Limb (tissue), 2 donors: ENCODE measurements around the gene CXCR6.
A peak's percentile ranks its signal among the peaks of the same experiment; 100 is the strongest.
"Not testable (repeated sequence)": the region's sequence is repeated elsewhere in the genome, so short reads cannot be mapped to it uniquely, and the experiment has no call there.

Source experiments
- DNase-seq, 2 donors: peaks; one replicate each; pipeline ENCODE4 v3.0.0-alpha.2; 2016; ENCODE audit errors: extremely low spot score in 2 of 2

CXCR6 gene

GRCh38 chr3:45987368-45988291 is 44.4 kb downstream of the CXCR6 start:
- peak in 1 of 2 donors; percentile 14 for DNase-seq

- no peak for DNase-seq
Observed at GRCh38 chr3:45988362-45988761, 45.1 kb downstream of the CXCR6 start.

DNA sequence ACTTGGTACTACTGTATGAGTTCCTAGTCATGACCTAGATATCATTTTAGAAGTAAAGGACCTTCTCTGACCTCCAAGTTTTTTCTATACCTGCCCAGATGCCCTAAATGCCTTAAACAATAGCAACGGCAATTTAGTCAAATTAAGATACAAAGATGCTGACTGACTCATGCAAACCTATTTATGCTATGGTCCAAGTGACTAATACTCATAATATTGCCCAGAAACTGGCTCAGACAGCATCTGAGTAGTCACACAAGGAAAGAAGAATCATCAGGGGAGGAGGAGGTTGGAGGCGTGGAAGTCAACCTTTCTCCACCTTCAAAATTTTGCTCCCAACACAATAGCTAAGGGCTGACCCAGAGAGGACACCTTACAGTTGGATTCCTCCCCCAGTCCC is 45.5 kb downstream of the CXCR6 start:
- DNase-seq, result no peak

DNA sequence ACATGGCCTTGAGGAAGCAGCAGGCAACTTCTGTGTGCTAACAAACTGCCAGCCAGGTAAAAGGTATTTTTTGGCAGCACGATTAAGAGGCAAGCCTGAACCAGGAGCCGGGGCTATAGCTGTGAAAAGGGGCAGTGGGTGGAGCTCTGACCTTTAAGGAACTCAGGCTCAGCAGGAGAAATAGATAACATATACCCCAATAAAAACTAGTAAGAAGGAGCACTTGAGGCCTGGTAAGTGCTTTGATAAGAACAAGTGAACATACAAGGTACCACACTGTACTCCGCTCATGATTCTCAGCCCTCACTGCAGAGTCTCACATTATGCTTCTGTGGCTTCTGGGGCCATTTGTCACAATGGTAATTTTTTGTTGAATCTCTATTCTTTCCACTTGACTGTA is 46.9 kb downstream of the CXCR6 start:
- DNase-seq, result no peak

DNA sequence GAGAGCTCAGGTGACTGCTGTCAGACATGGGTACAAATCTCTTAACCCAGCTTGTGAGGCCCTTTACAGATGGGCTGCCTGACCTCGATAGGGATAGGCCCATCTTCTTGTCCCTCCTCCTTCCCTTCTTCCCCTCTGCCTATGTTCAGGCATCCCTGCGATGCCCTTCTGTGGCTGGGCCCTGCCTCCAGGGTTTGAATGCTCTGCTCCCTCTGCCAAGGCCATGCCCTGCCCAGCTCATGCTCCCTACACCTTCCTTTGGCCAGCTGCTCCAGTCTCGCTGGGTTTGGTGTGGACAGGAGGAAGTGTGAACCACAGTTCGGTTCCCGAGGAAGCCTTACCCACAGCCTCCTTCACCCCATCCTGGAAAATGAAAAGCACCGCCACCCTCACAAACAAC is 48.1 kb downstream of the CXCR6 start:
- DNase-seq, result no peak

- no peak for DNase-seq
Observed at GRCh38 chr3:45992133-45992729, 49.0 kb downstream of the CXCR6 start.

DNA sequence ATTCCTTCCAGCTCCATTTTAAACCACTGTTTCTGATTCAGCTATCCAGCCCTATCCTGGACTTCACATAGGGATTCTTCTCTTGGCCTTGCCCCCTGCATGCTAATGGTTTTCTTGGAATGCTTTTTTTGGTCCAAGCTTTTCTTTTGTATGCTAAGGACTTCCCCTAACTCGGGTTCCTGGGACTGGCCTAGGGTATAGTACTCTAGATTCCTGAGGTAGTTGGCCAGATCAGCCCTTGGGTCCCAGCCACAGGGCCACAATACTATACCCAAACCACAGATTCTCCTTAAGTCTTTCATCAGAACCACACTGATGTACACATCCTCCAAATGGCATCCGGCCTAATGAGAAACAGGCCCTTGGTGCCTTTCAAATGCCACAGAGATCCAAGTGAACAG is 49.6 kb downstream of the CXCR6 start:
- no peak for DNase-seq

DNA sequence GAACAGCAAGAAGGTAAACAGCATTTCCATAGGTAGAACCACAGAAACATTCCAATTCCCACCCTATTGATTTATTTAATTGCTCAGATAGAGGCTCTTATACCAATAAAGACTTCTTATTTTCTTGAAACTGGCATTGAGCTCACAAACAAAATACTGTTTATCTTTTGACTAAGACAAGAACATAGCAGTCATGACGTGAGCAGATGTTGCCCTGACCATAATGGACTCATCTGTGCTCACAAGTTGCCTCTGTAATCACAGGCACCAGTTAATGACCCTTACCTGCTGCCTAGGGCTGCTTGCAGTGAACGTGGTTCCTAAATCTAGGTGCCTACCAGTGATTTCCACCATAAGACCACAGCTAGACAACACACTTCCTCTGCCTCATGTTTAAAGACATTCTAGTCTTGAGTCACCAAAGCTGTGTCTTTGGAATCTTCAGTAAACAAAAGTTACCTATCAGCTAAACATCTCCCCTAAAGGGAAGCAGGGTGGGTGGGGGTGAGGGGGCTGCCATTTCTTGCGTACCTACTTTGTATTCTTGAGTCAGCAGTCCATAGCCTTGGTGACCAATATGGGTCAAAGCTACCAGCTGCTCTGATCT is 50.3 kb downstream of the CXCR6 start:
- DNase-seq, result no peak

DNA sequence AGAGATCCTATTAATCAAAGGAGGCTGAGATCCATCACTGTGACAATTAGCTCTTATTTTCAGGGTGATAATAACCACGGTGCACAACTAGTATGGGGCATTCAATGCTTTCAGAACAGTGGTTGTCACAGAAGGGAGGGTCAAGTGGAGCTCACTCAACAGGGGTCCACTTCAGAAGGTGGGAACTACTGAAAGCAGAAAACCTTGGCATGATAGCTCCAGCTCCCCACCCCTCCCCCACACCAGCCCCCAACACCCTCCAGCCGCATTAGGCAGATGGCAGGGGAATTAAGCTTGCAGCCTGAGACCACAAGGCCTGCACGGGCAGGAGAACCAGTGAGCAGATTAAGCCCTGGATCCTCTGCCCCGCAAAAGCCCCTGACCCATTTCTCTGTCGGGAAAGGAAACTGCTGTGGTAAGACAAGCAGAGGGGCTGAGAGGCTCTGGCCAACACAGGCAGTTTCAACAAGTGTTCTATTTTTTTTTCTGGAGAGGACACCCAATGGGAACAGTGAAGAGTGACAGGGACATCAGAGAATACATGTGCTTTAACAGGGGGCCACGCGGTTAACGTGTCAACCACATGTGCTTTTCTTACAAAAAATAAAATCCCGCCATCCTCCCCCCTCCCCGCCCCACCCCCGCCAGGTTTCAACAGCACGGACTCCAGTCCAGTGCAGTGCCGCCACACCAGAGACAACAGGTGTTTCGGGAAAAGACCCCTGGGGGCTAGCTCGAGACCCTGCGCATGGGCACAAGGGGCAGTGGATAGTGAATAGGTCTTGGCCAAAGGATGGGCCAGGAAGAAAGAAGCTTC is 51.4 kb downstream of the CXCR6 start:
- no peak for DNase-seq

DNA sequence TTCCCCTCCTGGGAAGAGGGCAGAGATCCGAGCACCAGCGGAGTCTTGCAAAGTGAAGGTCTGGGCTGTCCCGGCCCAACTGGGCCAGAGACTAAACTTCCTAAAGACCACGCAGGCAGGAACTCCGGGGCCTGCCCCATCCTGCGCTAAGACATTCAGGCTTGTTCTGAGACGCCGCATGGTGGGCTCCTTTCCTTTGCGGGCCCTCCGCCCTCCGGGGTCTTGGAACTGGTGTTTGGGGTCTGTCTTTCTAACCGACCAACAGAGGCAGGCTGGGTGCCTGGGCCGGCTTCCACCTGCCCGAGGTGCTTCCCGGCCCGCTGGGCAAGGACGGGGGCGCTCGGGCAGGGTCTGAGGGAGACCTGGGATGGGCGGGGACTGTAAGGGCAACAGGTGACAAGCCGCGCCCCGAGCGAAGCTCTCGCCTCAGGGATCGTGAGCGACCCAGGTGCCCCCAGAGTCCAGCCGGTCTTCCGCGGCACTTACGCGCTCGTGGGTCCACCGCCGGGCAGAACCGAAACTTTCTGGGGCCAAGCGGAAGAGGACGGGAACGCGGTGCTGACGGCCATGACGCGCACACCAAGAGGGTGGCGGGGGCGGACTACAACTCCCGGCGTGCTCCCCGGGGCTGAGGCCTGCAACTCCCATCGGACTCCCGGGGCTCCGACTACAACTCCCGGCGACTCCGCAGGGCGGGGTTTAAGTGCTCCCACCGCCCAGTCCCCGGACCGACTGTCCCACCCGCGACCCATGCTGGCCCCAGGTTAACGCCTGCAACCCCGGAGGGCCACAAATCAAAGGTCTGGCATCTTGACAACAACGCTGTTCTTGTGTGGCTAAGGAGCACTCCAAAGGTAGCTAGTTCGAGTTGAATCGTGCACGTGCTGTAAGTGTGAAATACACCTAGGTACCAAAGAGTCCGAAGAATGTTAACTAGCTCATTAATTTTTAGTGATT is 52.2 kb downstream of the CXCR6 start, which contains the start of gene FYCO1:
FYCO1 (minus strand) TSS at position 589 of the 957 bp plus-strand sequence. CDS start 10,914 bp downstream, outside the sequence.
- DNase-seq, result peak; percentile 88 to 91

- not testable (repeated sequence) for DNase-seq
Observed at GRCh38 chr3:45997499-45997898, 54.2 kb downstream of the CXCR6 start.

- no peak for DNase-seq
Observed at GRCh38 chr3:45997942-45998341, 54.7 kb downstream of the CXCR6 start.
